ENCODE measurements around the gene FCHO1. TPM values are rescaled to one million over a fixed set of nuclear protein-coding genes. Genes with fewer than 3 reads are reported as not detected.

FCHO1 gene
- total and polyA plus RNA-seq, 2 donors (not counting 3 experiments of a cell fraction or from before 2014, with no cell fraction given): 0.66 to 1.6 TPM

DNA sequence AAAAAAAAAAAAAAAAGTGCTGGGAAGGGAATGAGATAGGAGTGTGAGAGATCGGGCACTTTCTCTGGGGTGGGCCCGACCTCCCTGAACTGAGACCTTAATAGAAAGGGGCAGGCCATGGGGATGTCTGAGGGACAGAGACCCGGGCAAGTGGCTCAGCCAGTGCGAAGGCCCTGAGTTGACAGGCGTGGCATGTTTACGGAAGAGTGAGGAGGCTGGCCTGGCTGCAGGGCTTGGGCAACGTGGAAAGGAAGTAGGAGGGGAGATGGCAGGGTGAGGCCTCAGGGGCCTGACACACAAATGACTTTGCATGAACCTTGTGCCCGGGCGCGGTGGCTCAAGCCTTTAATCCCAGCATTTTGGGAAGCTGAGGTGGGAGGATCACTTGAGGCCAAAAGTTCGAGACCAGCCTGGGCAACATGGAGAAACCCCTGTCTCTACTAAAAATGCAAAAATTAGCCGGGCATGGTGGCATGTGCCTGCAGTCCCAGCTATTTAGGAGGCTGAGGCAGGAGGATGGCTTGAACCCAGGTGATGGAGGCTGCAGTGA lies 13.9 kb downstream of the FCHO1 start:
- H3K4me2 ChIP-seq (ENCODE audit: insufficient read depth, low read length): no peak overlapping the region
- FAIRE-seq (peak; percentile 58), DNase-seq (ENCODE audit: low read depth, low spot score) (no peak)
- ChIA-PET POLR2A (no interaction called here), CTCF (interaction anchor here (3.1 kb wide), 1 partner anchor 62 kb away, joined by 182 read pairs; no protein-coding TSS in a partner anchor)
- H3K27ac ChIP-seq (ENCODE audit: insufficient read depth, low read depth, low read length): no peak overlapping the region
- no TSS peak for BruUV-seq (replicated peaks)
- no peaks in the 10 kb centered on the region for H3K9me1 ChIP-seq (replicated peaks; ENCODE audit: control insufficient read depth, extremely low read depth, insufficient read depth, low read length)
- H3K79me2 ChIP-seq (ENCODE audit: control insufficient read depth, insufficient read depth, low read length): no peaks in the 10 kb centered on the region
- H3K9ac ChIP-seq (replicated peaks; ENCODE audit: extremely low read depth, insufficient read depth, low read length): no peak overlapping the region
- no peaks in the 10 kb centered on the region for H3K27me3 ChIP-seq (ENCODE audit: control insufficient read depth in 2 of 2, insufficient read depth in 2 of 2, low read length in 2 of 2)
- no peaks in the 10 kb centered on the region for H3K9me3 ChIP-seq (replicated peaks; ENCODE audit: control insufficient read depth, insufficient read depth, low read length)
- dilution Hi-C loops (cut with MboI; ENCODE audit: extremely low pct_ligation_motif_present, low sequenced_read_pairs) (no loop called here), intact Hi-C loops (cut with micrococcal nuclease) (no loop called here)
- TF ChIP-seq FOS (IDR thresholded peaks at IDR 0.05; ENCODE audit: borderline replicate concordance, insufficient read depth, low read length) (no peak), POLR2AphosphoS5 (IDR thresholded peaks at IDR 0.05; ENCODE audit: insufficient read depth, low read depth, low read length) (no peak), EZH2 (IDR thresholded peaks at IDR 0.05; ENCODE audit: borderline replicate concordance, low read depth, low read length, severe bottlenecking) (no peak), MYC (IDR thresholded peaks at IDR 0.05; ENCODE audit: low read depth, low read length) (no peak), GATA2 (IDR thresholded peaks at IDR 0.05; ENCODE audit: insufficient read depth, insufficient read length, low read depth, low read length) (no peak), JUN (IDR thresholded peaks at IDR 0.05; ENCODE audit: borderline replicate concordance, insufficient read depth, insufficient read length, low read depth) (no peak), POLR2A (IDR thresholded peaks at IDR 0.05; ENCODE audit: low read depth, low read length) (no peak)
- TF ChIP-seq, protein P1, sequence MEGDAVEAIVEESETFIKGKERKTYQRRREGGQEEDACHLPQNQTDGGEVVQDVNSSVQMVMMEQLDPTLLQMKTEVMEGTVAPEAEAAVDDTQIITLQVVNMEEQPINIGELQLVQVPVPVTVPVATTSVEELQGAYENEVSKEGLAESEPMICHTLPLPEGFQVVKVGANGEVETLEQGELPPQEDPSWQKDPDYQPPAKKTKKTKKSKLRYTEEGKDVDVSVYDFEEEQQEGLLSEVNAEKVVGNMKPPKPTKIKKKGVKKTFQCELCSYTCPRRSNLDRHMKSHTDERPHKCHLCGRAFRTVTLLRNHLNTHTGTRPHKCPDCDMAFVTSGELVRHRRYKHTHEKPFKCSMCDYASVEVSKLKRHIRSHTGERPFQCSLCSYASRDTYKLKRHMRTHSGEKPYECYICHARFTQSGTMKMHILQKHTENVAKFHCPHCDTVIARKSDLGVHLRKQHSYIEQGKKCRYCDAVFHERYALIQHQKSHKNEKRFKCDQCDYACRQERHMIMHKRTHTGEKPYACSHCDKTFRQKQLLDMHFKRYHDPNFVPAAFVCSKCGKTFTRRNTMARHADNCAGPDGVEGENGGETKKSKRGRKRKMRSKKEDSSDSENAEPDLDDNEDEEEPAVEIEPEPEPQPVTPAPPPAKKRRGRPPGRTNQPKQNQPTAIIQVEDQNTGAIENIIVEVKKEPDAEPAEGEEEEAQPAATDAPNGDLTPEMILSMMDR (IDR thresholded peaks at IDR 0.05; ENCODE audit: extremely low read depth in 1 of 2, insufficient read depth in 1 of 2, low read depth in 1 of 2, low read length in 2 of 2): no peak
- TF ChIP-seq, protein P2, sequence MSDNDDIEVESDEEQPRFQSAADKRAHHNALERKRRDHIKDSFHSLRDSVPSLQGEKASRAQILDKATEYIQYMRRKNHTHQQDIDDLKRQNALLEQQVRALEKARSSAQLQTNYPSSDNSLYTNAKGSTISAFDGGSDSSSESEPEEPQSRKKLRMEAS (IDR thresholded peaks at IDR 0.05; ENCODE audit: insufficient read depth, insufficient read length): no peak
- no peak overlapping the region for H2AFZ ChIP-seq (ENCODE audit: low read depth, low read length)
- no peaks in the 10 kb centered on the region for H3K36me3 ChIP-seq (ENCODE audit: control insufficient read depth in 2 of 2, extremely low read depth in 1 of 2, insufficient read depth in 2 of 2, low read length in 2 of 2)
- no peaks in the 10 kb centered on the region for H4K20me1 ChIP-seq (replicated peaks; ENCODE audit: control insufficient read depth, extremely low read depth, insufficient read depth, low read length)
- H3K4me1 ChIP-seq (ENCODE audit: control insufficient read depth, extremely low read depth, insufficient read depth, low read length): peaks cover 3% of the 10 kb centered on the region
- H3K4me3 ChIP-seq (replicated peaks in 1 of 3; ENCODE audit: insufficient read depth in 1 of 3, low read depth in 1 of 3, low read length in 3 of 3): no peak overlapping the region
